HFFc6 (cell line): ENCODE measurements around the gene MCF2L. TPM values are rescaled to one million over a fixed set of nuclear protein-coding genes. Genes with fewer than 3 reads are reported as not detected.
"Not testable (repeated sequence)": the region's sequence is repeated elsewhere in the genome, so short reads cannot be mapped to it uniquely, and the experiment has no call there.

Experiments
- DNase-seq: peaks from one replicate; pipeline ENCODE4 v3.0.0-alpha.2; 2018
- H3K27ac Mint-ChIP-seq: 2 replicates; pipeline ENCODE4 v1.8.0; 2020; ENCODE audit warnings: mild to moderate bottlenecking, mixed read lengths
- H3K27me3 Mint-ChIP-seq: 2 replicates; pipeline ENCODE4 v1.8.0; 2021; ENCODE audit warnings: mild to moderate bottlenecking, moderate library complexity, mixed read lengths; ENCODE audit not compliant: insufficient read depth
- H3K36me3 Mint-ChIP-seq: 2 replicates; pipeline ENCODE4 v1.8.0; 2021; ENCODE audit warnings: low read depth, mixed read lengths
- H3K4me1 Mint-ChIP-seq: 2 replicates; pipeline ENCODE4 v1.8.0; 2020; ENCODE audit warnings: low read depth, mixed read lengths
- H3K4me3 Mint-ChIP-seq: 2 replicates; pipeline ENCODE4 v1.8.0; 2020; ENCODE audit warnings: mild to moderate bottlenecking, moderate library complexity, mixed read lengths
- H3K9me3 Mint-ChIP-seq: 2 replicates; pipeline ENCODE4 v1.8.0; 2020; ENCODE audit warnings: mild to moderate bottlenecking, mixed read lengths
- total RNA-seq, 6 experiments: library from RNA; stranded (reverse); fragmentation: NEBNext Ultra II Directional; extraction: Animal tissue kit (Norgen Biotek cat#: 25700); gene quantifications; 2 replicates in 1 of 6; 3 replicates in 5 of 6; pipeline ENCODE4 v1.2.3, GENCODE V29; 2021
- TF ChIP-seq, protein P1 (sequence below): fragments of 200-600 bp; sonication (generic); IDR thresholded peaks from 2 replicates; pipeline ENCODE4 v1.5.0; 2021; ENCODE audit warnings: antibody characterized with exemption, mild to moderate bottlenecking

MCF2L gene
- total RNA-seq, 6 experiments from 2014 or later: not detected

DNA sequence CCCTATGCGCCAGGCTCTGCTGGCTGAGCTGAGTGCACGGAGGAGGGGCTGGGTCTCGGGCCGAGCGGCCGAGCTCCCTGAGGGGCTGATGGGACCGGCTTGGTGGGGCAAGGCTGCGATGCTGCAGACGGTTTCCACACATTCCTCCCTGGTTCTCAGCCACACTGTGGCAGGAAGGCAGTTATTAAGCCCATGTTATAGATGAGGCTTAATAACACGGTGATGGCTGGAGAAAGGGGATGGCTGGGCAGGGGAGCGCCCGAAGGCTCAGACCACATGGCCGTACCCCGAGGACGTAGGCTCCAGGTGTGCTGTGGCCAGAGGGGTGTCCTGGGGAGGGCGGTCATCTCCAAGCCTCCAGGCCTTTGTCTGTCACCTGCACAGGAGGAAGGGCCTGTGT lies 58.6 kb downstream of the MCF2L start:
- Mint-ChIP-seq H3K36me3 (no peaks in the 10 kb centered on the region), H3K4me1 (no peaks in the 10 kb centered on the region), H3K27ac (no peak overlapping the region), H3K27me3 (peaks cover 38% of the 10 kb centered on the region), H3K4me3 (no peak overlapping the region), H3K9me3 (no peaks in the 10 kb centered on the region)
- TF ChIP-seq, protein P1, sequence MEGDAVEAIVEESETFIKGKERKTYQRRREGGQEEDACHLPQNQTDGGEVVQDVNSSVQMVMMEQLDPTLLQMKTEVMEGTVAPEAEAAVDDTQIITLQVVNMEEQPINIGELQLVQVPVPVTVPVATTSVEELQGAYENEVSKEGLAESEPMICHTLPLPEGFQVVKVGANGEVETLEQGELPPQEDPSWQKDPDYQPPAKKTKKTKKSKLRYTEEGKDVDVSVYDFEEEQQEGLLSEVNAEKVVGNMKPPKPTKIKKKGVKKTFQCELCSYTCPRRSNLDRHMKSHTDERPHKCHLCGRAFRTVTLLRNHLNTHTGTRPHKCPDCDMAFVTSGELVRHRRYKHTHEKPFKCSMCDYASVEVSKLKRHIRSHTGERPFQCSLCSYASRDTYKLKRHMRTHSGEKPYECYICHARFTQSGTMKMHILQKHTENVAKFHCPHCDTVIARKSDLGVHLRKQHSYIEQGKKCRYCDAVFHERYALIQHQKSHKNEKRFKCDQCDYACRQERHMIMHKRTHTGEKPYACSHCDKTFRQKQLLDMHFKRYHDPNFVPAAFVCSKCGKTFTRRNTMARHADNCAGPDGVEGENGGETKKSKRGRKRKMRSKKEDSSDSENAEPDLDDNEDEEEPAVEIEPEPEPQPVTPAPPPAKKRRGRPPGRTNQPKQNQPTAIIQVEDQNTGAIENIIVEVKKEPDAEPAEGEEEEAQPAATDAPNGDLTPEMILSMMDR: no peak
- DNase-seq: no peak

DNA sequence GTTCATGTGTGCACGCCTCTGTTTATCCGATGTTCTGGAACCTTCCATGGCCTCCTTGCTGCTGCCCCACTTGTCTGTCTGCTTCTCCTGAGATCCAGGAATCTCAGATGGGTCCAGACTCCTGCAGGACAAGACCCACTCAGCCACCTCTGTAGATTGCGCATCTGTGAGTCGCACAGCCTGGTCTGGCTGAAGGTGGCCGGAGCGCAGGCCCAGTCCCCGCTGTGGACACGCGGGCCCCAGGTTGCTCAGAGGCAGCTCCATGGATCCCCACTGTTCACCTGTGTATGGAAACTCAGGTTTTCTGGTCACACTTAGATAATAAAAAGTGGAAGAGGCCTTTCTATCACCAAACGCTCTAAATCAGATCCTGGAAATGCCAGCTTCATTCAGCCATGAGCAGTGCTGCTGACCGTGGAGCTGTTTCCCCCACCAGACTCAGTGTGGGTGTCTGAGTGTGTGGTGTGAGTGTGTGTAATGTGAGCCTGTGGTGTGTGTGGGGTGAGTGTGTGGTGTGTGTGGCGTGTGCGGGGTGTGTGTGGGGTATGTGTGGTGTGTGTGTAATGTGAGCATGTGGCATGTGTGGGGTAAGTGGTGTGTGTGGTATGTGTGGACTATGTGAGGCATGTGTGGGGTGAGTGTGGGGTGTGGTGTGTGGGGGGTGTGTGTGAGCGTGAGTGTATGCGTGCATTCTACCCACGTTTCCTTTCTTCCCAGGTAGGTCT lies 59.5 kb downstream of the MCF2L start:
- Mint-ChIP-seq H3K36me3 (no peaks in the 10 kb centered on the region), H3K4me3 (no peak overlapping the region), H3K9me3 (no peaks in the 10 kb centered on the region), H3K4me1 (no peaks in the 10 kb centered on the region), H3K27me3 (peaks cover 30% of the 10 kb centered on the region), H3K27ac (no peak overlapping the region)
- no peak for DNase-seq
- TF ChIP-seq, protein P1: no peak

DNA sequence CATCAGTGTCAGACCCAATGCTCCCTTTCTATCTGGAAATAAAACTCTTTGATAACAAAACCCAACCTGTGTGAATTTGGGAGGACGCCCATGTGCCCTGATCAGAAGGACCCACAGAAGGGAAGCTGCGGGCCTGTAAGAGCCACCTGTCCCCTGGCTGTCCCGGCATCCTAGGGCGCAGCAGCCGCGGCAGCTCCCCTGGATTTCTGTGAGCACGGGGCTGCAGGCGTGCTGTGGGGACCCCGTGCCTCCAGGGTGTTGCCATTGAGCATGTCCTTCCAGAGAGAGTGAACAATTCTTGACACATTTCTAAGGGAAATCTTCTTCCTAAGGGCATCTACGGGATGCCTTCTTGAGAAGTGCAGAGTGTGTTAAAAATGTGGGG lies 60.0 kb downstream of the MCF2L start:
- no peak overlapping the region for H3K4me3 Mint-ChIP-seq
- DNase-seq: no peak
- H3K9me3 Mint-ChIP-seq: no peaks in the 10 kb centered on the region
- no peaks in the 10 kb centered on the region for H3K4me1 Mint-ChIP-seq
- TF ChIP-seq, protein P1: no peak
- H3K27ac Mint-ChIP-seq: no peak overlapping the region
- peaks cover 28% of the 10 kb centered on the region for H3K27me3 Mint-ChIP-seq
- no peaks in the 10 kb centered on the region for H3K36me3 Mint-ChIP-seq

DNA sequence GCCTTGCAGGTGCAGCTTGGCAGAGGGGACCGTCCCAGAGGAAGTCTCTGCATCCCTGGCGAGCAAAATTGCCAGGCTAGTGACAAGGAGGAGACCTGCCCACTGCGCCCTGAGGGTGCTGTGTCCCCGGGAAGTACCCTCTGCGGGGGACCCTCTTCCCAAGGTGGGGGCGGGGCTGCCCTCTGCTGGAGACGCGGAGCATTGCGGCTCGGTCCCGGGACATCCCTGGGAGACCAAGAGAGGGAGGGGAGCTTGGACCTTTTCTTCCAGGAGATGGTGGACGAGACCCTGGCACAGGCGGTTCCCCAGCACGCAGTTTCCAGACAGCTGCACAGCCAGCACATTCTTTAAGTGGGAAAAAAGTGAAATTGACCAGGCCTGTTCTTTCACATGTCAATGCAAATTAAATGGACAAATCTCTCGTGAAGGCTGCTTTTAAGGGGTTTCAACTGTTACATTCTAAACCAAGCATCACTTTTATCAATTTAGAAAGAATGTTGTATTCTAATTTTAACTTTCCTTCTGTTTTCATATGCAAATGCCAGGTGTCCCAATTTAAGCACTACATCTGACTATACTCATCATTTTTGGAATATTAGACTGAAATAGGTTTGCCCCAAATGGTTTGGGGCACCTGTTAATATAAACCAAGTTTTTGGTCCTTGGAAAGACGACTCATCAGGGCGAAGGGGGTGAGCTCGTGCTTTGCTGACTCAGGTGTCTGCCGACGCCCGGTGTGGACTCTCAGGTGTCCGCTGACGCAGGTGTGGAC lies 60.7 kb downstream of the MCF2L start:
- Mint-ChIP-seq H3K4me3 (no peak overlapping the region), H3K27me3 (peaks cover 25% of the 10 kb centered on the region)
- DNase-seq: no peak

DNA sequence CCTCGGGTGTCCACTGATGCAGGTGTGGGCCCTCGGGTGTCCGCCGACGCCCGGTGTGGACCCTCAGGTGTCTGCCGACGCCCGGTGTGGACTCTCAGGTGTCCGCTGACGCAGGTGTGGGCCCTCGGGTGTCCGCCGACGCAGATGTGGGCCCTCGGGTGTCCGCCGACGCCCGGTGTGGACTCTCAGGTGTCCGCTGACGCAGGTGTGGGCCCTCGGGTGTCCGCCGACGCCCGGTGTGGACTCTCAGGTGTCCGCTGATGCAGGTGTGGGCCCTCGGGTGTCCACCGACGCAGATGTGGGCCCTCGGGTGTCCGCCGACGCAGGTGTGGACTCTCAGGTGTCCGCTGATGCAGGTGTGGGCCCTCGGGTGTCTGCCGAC lies 61.2 kb downstream of the MCF2L start:
- DNase-seq, H3K27ac Mint-ChIP-seq, H3K36me3 Mint-ChIP-seq, H3K4me1 Mint-ChIP-seq, H3K9me3 Mint-ChIP-seq, H3K4me3 Mint-ChIP-seq: not testable (repeated sequence)
- peaks cover 25% of the 10 kb centered on the region for H3K27me3 Mint-ChIP-seq

More for the DNA sequence above, 60.7 kb downstream of the MCF2L start:
- H3K36me3 Mint-ChIP-seq: no peaks in the 10 kb centered on the region
- no peak overlapping the region for H3K27ac Mint-ChIP-seq
- no peaks in the 10 kb centered on the region for H3K9me3 Mint-ChIP-seq
- H3K4me1 Mint-ChIP-seq: no peaks in the 10 kb centered on the region
- TF ChIP-seq, protein P1: peak; percentile 89

DNA sequence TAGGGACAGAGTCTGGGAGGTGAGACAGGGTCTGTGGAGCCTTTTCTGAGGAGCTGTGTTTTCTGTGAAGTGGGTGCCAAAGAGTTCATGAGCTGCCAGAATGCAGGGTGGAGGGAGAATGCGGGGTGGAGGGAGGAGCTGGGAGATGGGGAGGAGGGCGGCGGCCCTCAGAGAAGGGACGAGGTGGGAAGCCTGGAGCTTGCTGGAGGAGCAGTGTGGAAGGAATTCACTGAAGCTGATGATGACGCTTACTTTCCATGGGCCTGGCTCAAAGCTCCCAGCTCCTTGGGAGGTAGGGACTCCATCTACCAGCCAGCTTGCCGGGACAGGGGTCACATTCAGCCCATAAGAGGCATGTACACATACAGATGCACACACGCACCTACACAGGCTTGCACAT lies 62.5 kb downstream of the MCF2L start:
- H3K4me3 Mint-ChIP-seq: no peak overlapping the region
- DNase-seq: no peak
- H3K27ac Mint-ChIP-seq: no peak overlapping the region
- no peaks in the 10 kb centered on the region for H3K36me3 Mint-ChIP-seq
- H3K4me1 Mint-ChIP-seq: peaks cover 9% of the 10 kb centered on the region
- TF ChIP-seq, protein P1: no peak
- peaks cover 20% of the 10 kb centered on the region for H3K27me3 Mint-ChIP-seq
- H3K9me3 Mint-ChIP-seq: no peaks in the 10 kb centered on the region
